Measurements from ENCODE around the gene ARHGAP40.

ARHGAP40 gene

DNA sequence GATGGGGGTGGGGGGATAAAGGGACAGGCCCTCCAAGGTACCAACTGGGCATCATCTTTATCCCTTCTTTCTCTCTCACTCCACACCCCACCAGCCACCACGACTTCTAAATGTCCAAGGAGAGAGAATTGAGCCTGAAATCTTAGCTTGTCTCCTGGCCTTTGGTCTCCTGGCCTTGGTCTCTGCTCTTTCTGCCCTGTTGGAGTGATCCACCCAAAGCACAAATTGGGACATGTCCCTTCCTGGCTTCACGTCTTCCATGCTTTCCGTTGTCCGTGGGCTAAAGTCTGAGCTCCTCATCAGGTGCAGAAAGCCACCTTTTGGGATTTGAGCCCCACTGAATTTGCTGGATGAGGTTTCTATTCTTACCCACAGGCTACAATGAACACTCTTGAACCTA is 12.3 kb upstream of the ARHGAP40 start:
- H3K27ac ChIP-seq (ENCODE audit: low read length, poor library complexity, severe bottlenecking), result no peak overlapping the region
- H3K27me3 ChIP-seq (ENCODE audit: control insufficient read depth in 1 of 2, insufficient read depth in 1 of 2, low read length in 2 of 2), result peaks cover 0 to 47% of the 10 kb centered on the region in 2 experiments
- H3K14ac ChIP-seq (ENCODE audit: low read length in 2 of 2), result no peak overlapping the region
- no peak overlapping the region for H3K4me3 ChIP-seq (ENCODE audit: insufficient read depth in 1 of 2, low read depth in 1 of 2, low read length in 2 of 2)
- no peak overlapping the region for H4K91ac ChIP-seq (ENCODE audit: low read length)
- H2AK5ac ChIP-seq (ENCODE audit: low read length, severe bottlenecking), result no peak overlapping the region
- no peak overlapping the region for H3K9ac ChIP-seq (ENCODE audit: low read length)
- no peak overlapping the region for H4K8ac ChIP-seq (ENCODE audit: low read length)
- no peak overlapping the region for H3K23ac ChIP-seq (ENCODE audit: low read length in 2 of 2)
- no peak overlapping the region for H3K4me2 ChIP-seq (ENCODE audit: low read length, poor library complexity, severe bottlenecking)
- peaks cover 17% of the 10 kb centered on the region for H3K4me1 ChIP-seq (ENCODE audit: control insufficient read depth, insufficient read depth, low read depth, low read length)
- H2BK15ac ChIP-seq (ENCODE audit: low read depth, poor library complexity, severe bottlenecking), result no peak overlapping the region
- no peak overlapping the region for H3K4ac ChIP-seq (ENCODE audit: low read depth in 1 of 2, low read length in 2 of 2)
- H2AFZ ChIP-seq (ENCODE audit: low read depth, low read length), result no peak overlapping the region
- no peak overlapping the region for H2BK5ac ChIP-seq (ENCODE audit: low read depth, low read length, poor library complexity, severe bottlenecking)
- no peaks in the 10 kb centered on the region for H3K36me3 ChIP-seq (ENCODE audit: control insufficient read depth in 1 of 2, insufficient read depth in 2 of 2, low read depth in 1 of 2, low read length in 2 of 2)
- H2BK12ac ChIP-seq (ENCODE audit: low read length in 2 of 2), result no peak overlapping the region
- WGBS, result 84% methylated on average over 4 of the region's 4 CpGs
- no peaks in the 10 kb centered on the region for H3K9me3 ChIP-seq (ENCODE audit: control insufficient read depth, low read length)
- no peak for DNase-seq
- no peak overlapping the region for H3K18ac ChIP-seq (ENCODE audit: low read depth in 1 of 2, low read length in 2 of 2)
- H3K79me1 ChIP-seq (replicated peaks; ENCODE audit: low read length, poor library complexity, severe bottlenecking), result no peaks in the 10 kb centered on the region
- no peak overlapping the region for H2BK120ac ChIP-seq (ENCODE audit: low read depth, low read length)

- H2AFZ ChIP-seq (ENCODE audit: low read depth, low read length), result no peak overlapping the region
- H2AK5ac ChIP-seq (ENCODE audit: low read length, severe bottlenecking), result no peak overlapping the region
- no peak overlapping the region for H3K4me2 ChIP-seq (ENCODE audit: low read length, poor library complexity, severe bottlenecking)
- no peaks in the 10 kb centered on the region for H3K79me1 ChIP-seq (replicated peaks; ENCODE audit: low read length, poor library complexity, severe bottlenecking)
- DNase-seq, result no peak
- no peak overlapping the region for H4K8ac ChIP-seq (ENCODE audit: low read length)
- H3K27ac ChIP-seq (ENCODE audit: low read length, poor library complexity, severe bottlenecking), result no peak overlapping the region
- no peak overlapping the region for H2BK15ac ChIP-seq (ENCODE audit: low read depth, poor library complexity, severe bottlenecking)
- no peak overlapping the region for H2BK120ac ChIP-seq (ENCODE audit: low read depth, low read length)
- H2BK5ac ChIP-seq (ENCODE audit: low read depth, low read length, poor library complexity, severe bottlenecking), result no peak overlapping the region
- peaks cover 0 to 45% of the 10 kb centered on the region in 2 experiments for H3K27me3 ChIP-seq (ENCODE audit: control insufficient read depth in 1 of 2, insufficient read depth in 1 of 2, low read length in 2 of 2)
- H4K91ac ChIP-seq (ENCODE audit: low read length), result no peak overlapping the region
- H3K14ac ChIP-seq (ENCODE audit: low read length in 2 of 2), result peak overlapping the region in 1 of 2 experiments; percentile 37
- peaks cover 17% of the 10 kb centered on the region for H3K4me1 ChIP-seq (ENCODE audit: control insufficient read depth, insufficient read depth, low read depth, low read length)
- H3K9ac ChIP-seq (ENCODE audit: low read length), result no peak overlapping the region
- H3K9me3 ChIP-seq (ENCODE audit: control insufficient read depth, low read length), result no peaks in the 10 kb centered on the region
- H3K36me3 ChIP-seq (ENCODE audit: control insufficient read depth in 1 of 2, insufficient read depth in 2 of 2, low read depth in 1 of 2, low read length in 2 of 2), result no peaks in the 10 kb centered on the region
- no peak overlapping the region for H3K18ac ChIP-seq (ENCODE audit: low read depth in 1 of 2, low read length in 2 of 2)
- H3K23ac ChIP-seq (ENCODE audit: low read length in 2 of 2), result no peak overlapping the region
- no peak overlapping the region for H2BK12ac ChIP-seq (ENCODE audit: low read length in 2 of 2)
- no peak overlapping the region for H3K4ac ChIP-seq (ENCODE audit: low read depth in 1 of 2, low read length in 2 of 2)
- WGBS, result 96% methylated on average over 3 of the region's 3 CpGs
- H3K4me3 ChIP-seq (ENCODE audit: insufficient read depth in 1 of 2, low read depth in 1 of 2, low read length in 2 of 2), result no peak overlapping the region
Measured at GRCh38 chr20:38589967-38590675, 11.5 kb upstream of the ARHGAP40 start.

- 84% methylated on average over 15 of the region's 18 CpGs for WGBS
Measured at GRCh38 chr20:38590676-38591473, 10.7 kb upstream of the ARHGAP40 start.

More at GRCh38 chr20:38590676-38591473, 10.7 kb upstream of the ARHGAP40 start:
- Histone ChIP-seq H3K4me2 (ENCODE audit: low read length, poor library complexity, severe bottlenecking) (no peak overlapping the region), H2BK15ac (ENCODE audit: low read depth, poor library complexity, severe bottlenecking) (peak overlapping the region; percentile 62), H3K79me1 (replicated peaks; ENCODE audit: low read length, poor library complexity, severe bottlenecking) (no peaks in the 10 kb centered on the region), H3K23ac (ENCODE audit: low read length in 2 of 2) (no peak overlapping the region), H3K27me3 (ENCODE audit: control insufficient read depth in 1 of 2, insufficient read depth in 1 of 2, low read length in 2 of 2) (peaks cover 0 to 42% of the 10 kb centered on the region in 2 experiments), H4K8ac (ENCODE audit: low read length) (no peak overlapping the region), H2BK5ac (ENCODE audit: low read depth, low read length, poor library complexity, severe bottlenecking) (no peak overlapping the region), H2BK12ac (ENCODE audit: low read length in 2 of 2) (no peak overlapping the region), H3K18ac (ENCODE audit: low read depth in 1 of 2, low read length in 2 of 2) (no peak overlapping the region), H3K9ac (ENCODE audit: low read length) (no peak overlapping the region), H3K4me3 (ENCODE audit: insufficient read depth in 1 of 2, low read depth in 1 of 2, low read length in 2 of 2) (no peak overlapping the region), H4K91ac (ENCODE audit: low read length) (no peak overlapping the region), H2BK120ac (ENCODE audit: low read depth, low read length) (no peak overlapping the region), H3K27ac (ENCODE audit: low read length, poor library complexity, severe bottlenecking) (no peak overlapping the region), H3K9me3 (ENCODE audit: control insufficient read depth, low read length) (no peaks in the 10 kb centered on the region), H2AFZ (ENCODE audit: low read depth, low read length) (no peak overlapping the region), H2AK5ac (ENCODE audit: low read length, severe bottlenecking) (peak overlapping the region; percentile 47), H3K4me1 (ENCODE audit: control insufficient read depth, insufficient read depth, low read depth, low read length) (peaks cover 17% of the 10 kb centered on the region), H3K4ac (ENCODE audit: low read depth in 1 of 2, low read length in 2 of 2) (no peak overlapping the region), H3K14ac (ENCODE audit: low read length in 2 of 2) (no peak overlapping the region), H3K36me3 (ENCODE audit: control insufficient read depth in 1 of 2, insufficient read depth in 2 of 2, low read depth in 1 of 2, low read length in 2 of 2) (no peaks in the 10 kb centered on the region)
- DNase-seq, result no peak
